GM12878 (cell line): ENCODE measurements around the gene SMARCE1. TPM values are rescaled to one million over a fixed set of nuclear protein-coding genes. Genes with fewer than 3 reads are reported as not detected.
A peak's percentile ranks its signal among the peaks of the same experiment; 100 is the strongest.

Experiments used
- ATAC-seq: fragments of 200-7000 bp; cut with Tn5 transposase; 3 replicates; pipeline ENCODE4 v1.9.1; 2020; ENCODE audit warnings: mild to moderate bottlenecking, moderate library complexity
- BruUV-seq: library from RNA; stranded (reverse); fragments of 400-500 nt; replicated peaks from 2 replicates; lab custom pipeline; 2021; lab: Mats Ljungman, UMichigan
- CTCF ChIA-PET: fragments of 300-600 bp; sonication (Branson Sonifier 250); formaldehyde crosslinking; extraction: SDS; loops from one replicate; lab custom pipeline; 2021; ENCODE audit warnings: inconsistent platforms; lab: Yijun Ruan, JAX
- POLR2A ChIA-PET: fragments of 350-600 bp; formaldehyde crosslinking; extraction: SDS; loops from one replicate; lab custom pipeline; 2021; ENCODE audit warnings: inconsistent platforms; lab: Charles Lee
- RAD21 ChIA-PET: fragments of 300-600 bp; sonication (Branson Sonifier 250); formaldehyde crosslinking; loops from one replicate; lab custom pipeline; 2023; ENCODE audit warnings: antibody characterized with exemption; ENCODE audit not compliant: unreplicated experiment; lab: Charles Lee
- SMC1A ChIA-PET: fragments of 300-600 bp; sonication (Branson Sonifier 250); formaldehyde crosslinking; loops from one replicate; lab custom pipeline; 2023; ENCODE audit not compliant: unreplicated experiment, uncharacterized antibody; lab: Charles Lee
- DNase-seq: peaks from one replicate; pipeline ENCODE4 v3.0.0-alpha.2; 2011; ENCODE audit warnings: low read depth, low spot score
- FAIRE-seq: peaks from 3 replicates; lab custom pipeline; 2011; peaks lifted over from hg19 to GRCh38; lab: Jason Lieb, UNC
- H2AFZ ChIP-seq: 2 replicates; pipeline ENCODE4 v1.6.0; 2011; ENCODE audit warnings: low read depth, low read length, control low read depth; ENCODE audit not compliant: control insufficient read depth
- H3K27ac ChIP-seq: 2 replicates; pipeline ENCODE4 v1.5.1; 2011; ENCODE audit warnings: control low read depth; ENCODE audit not compliant: control insufficient read depth, insufficient read depth
- H3K27me3 ChIP-seq, 2 experiments: replicated peaks in 1 of 2; 2 replicates each; pipeline versions ENCODE4 v1.6.0 to v1.6.1; 2011; ENCODE audit warnings: low read length in 1 of 2; ENCODE audit not compliant: control insufficient read depth in 2 of 2, insufficient read depth in 2 of 2
- H3K36me3 ChIP-seq, 2 experiments: 2 replicates each; pipeline ENCODE4 v1.5.1; 2011; ENCODE audit warnings: low read length in 1 of 2; ENCODE audit not compliant: control insufficient read depth in 2 of 2, insufficient read depth in 2 of 2
- H3K4me1 ChIP-seq: 2 replicates; pipeline ENCODE4 v1.6.1; 2011; ENCODE audit warnings: mild to moderate bottlenecking, low read length, moderate library complexity, mixed read lengths; ENCODE audit not compliant: control insufficient read depth, insufficient read depth
- H3K4me2 ChIP-seq: 2 replicates; pipeline ENCODE4 v1.6.0; 2011; ENCODE audit warnings: control low read depth; ENCODE audit not compliant: control insufficient read depth, insufficient read depth
- H3K4me3 ChIP-seq: fragments of 200-600 bp; sonication (generic); 2 replicates; pipeline ENCODE4 v1.5.1; 2016
- H3K79me2 ChIP-seq: 2 replicates; pipeline ENCODE4 v1.6.0; 2011; ENCODE audit warnings: low read length; ENCODE audit not compliant: control insufficient read depth, insufficient read depth
- H3K9ac ChIP-seq: 2 replicates; pipeline ENCODE4 v1.8.0; 2011; ENCODE audit warnings: low read length, control low read depth, mixed read lengths; ENCODE audit not compliant: control insufficient read depth, insufficient read depth
- H3K9me3 ChIP-seq: replicated peaks from 3 replicates; pipeline ENCODE4 v1.5.1; 2011; ENCODE audit warnings: mild to moderate bottlenecking, low read length; ENCODE audit not compliant: control insufficient read depth, insufficient read depth
- H4K20me1 ChIP-seq: 2 replicates; pipeline ENCODE4 v1.6.0; 2011; ENCODE audit not compliant: control insufficient read depth, insufficient read depth
- CHD2 ChIP-seq: IDR thresholded peaks from 2 replicates; pipeline ENCODE4 v1.6.1; 2011; ENCODE audit warnings: low read depth, low read length, improper control_type of control experiment, borderline replicate concordance
- DPF2 ChIP-seq: fragments of 450-650 bp; IDR thresholded peaks from 2 replicates; pipeline ENCODE4 v1.6.1; 2017; ENCODE audit warnings: mild to moderate bottlenecking
- E2F8 ChIP-seq: fragments of 450-650 bp; IDR thresholded peaks from 2 replicates; pipeline ENCODE4 v1.6.1; 2018; ENCODE audit warnings: mild to moderate bottlenecking, low read depth, moderate library complexity; ENCODE audit not compliant: partially characterized antibody
- POU2F2 ChIP-seq: IDR thresholded peaks from 3 replicates; pipeline ENCODE4 v1.6.1; 2011; ENCODE audit warnings: low read depth, mild to moderate bottlenecking, low read length, borderline replicate concordance
- RCOR1 ChIP-seq: conservative IDR thresholded peaks from 2 replicates; pipeline ENCODE4 v1.6.1; 2012; ENCODE audit warnings: low read depth, low read length, improper control_type of control experiment
- SKIL ChIP-seq: fragments of 450-650 bp; IDR thresholded peaks from 2 replicates; pipeline ENCODE4 v1.6.1; 2017; ENCODE audit warnings: mild to moderate bottlenecking, low read depth, inconsistent platforms; ENCODE audit not compliant: poor library complexity, severe bottlenecking
- ZNF687 ChIP-seq: fragments of 450-650 bp; IDR thresholded peaks from 2 replicates; pipeline ENCODE4 v1.6.1; 2017; ENCODE audit warnings: mild to moderate bottlenecking, moderate library complexity
- WGBS: methylation state at CpG from one replicate; pipeline ENCODE4 v1.1.6; 2016; ENCODE audit warnings: low lambda C conversion rate; ENCODE audit not compliant: insufficient replicate concordance, insufficient coverage; ENCODE audit errors: missing lambda C conversion rate; 5-methylcytosine and 5-hydroxymethylcytosine counted together
- in situ Hi-C: fragments of 300-500 bp; cut with MboI; formaldehyde crosslinking; loops from 9 replicates; pipeline ENCODE4 v1.14.3; 2018; ENCODE audit warnings: mixed read lengths
- intact Hi-C: fragments of 100-400 bp; cut with micrococcal nuclease; formaldehyde crosslinking; loops from one replicate; pipeline ENCODE4 v1.14.2; 2022; ENCODE audit not compliant: unreplicated experiment
- polyA plus RNA-seq, 11 experiments: library from polyadenylated mRNA; depleted of rRNA in 4 of 11; unstranded in 6 of 11; stranded (reverse) in 5 of 11; fragments of >200 nt; fragmentation: Nextera tagmentation in 4 of 11; fragmentation: Illumina TruSeq in 1 of 11; extraction: Ambion mirVana in 4 of 11; extraction: Trizol in 1 of 11; gene quantifications; 1 replicate in 1 of 11; 2 replicates in 10 of 11; pipeline versions ENCODE4 v1.2.1 to v1.2.3, GENCODE V29; 2011 to 2016; ENCODE audit warnings: inconsistent platforms in 2 of 11, missing spikeins in 2 of 11, low read depth in 1 of 11
- total RNA-seq, 4 experiments: library from RNA; depleted of rRNA in 3 of 4; stranded (reverse); fragments of >200 nt in 3 of 4; fragmentation: Illumina TruSeq in 1 of 4; extraction: Trizol in 1 of 4; gene quantifications; 2 replicates each; pipeline versions ENCODE4 v1.2.1 to v1.2.3, GENCODE V29; 2013 to 2021

SMARCE1 gene
- total and polyA plus RNA-seq, 10 of the 15 experiments (the other 5 are each of a cell fraction or from before 2014, with no cell fraction given), result 87.9 to 191 (median 132) TPM

GRCh38 chr17:40646791-40647623, 611 bp downstream of the SMARCE1 start:
- Histone ChIP-seq H3K79me2 (peaks cover 37% of the 10 kb centered on the region), H3K27ac (peak overlapping the region; percentile 98), H3K9me3 (no peaks in the 10 kb centered on the region), H3K36me3 (peaks cover 0 to 4% of the 10 kb centered on the region in 2 experiments; a peak in 1 of 4 replicates), H3K4me1 (no peaks in the 10 kb centered on the region), H4K20me1 (no peaks in the 10 kb centered on the region), H3K4me3 (peak overlapping the region; percentile 89), H3K4me2 (peak overlapping the region; percentile 75), H3K9ac (peak overlapping the region; percentile 95), H2AFZ (peak overlapping the region; percentile 96), H3K27me3 (no peaks in the 10 kb centered on the region)
- ATAC-seq (peak; percentile 72), FAIRE-seq (no peak), DNase-seq (no peak)
- ChIA-PET RAD21 (interaction anchor here (0.7 to 4.4 kb wide), 10 partner anchors 8 to 1021 kb away, joined by 3 to 37 read pairs (median 8); no protein-coding TSS in a partner anchor), SMC1A (interaction anchor here (0.7 to 2.2 kb wide), 18 partner anchors 8 to 1002 kb away, joined by 3 to 15 read pairs (median 4); no protein-coding TSS in a partner anchor), CTCF (interaction anchor here (0.8 to 5.8 kb wide), 11 partner anchors 12 to 1029 kb away, joined by 3 to 36 read pairs (median 4); partner anchors contain the start of gene CDC6), POLR2A (interaction anchor here (0.8 to 3.3 kb wide), 6 partner anchors 9 to 172 kb away, joined by 3 to 16 read pairs (median 3); partner anchors contain the start of gene KRT222)
- WGBS, result 7% methylated on average over 17 of the region's 18 CpGs
- intact Hi-C loops (loop anchor here (5.0 kb wide), 1 partner anchor 80 kb away; no protein-coding TSS in a partner anchor), in situ Hi-C loops (no loop called here)
- TSS peak; percentile 70 for BruUV-seq
- TF ChIP-seq RCOR1, result no peak
- TF ChIP-seq CHD2, result no peak
- no peak for TF ChIP-seq DPF2
- no peak for TF ChIP-seq E2F8
- TF ChIP-seq SKIL, result no peak
- 0 out of 2 replicates have a peak, but pooled peaks have one; percentile 14 for TF ChIP-seq ZNF687
- no peak for TF ChIP-seq POU2F2
